ENCODE measurements around the gene CXCL1.

Gene CXCL1

DNA sequence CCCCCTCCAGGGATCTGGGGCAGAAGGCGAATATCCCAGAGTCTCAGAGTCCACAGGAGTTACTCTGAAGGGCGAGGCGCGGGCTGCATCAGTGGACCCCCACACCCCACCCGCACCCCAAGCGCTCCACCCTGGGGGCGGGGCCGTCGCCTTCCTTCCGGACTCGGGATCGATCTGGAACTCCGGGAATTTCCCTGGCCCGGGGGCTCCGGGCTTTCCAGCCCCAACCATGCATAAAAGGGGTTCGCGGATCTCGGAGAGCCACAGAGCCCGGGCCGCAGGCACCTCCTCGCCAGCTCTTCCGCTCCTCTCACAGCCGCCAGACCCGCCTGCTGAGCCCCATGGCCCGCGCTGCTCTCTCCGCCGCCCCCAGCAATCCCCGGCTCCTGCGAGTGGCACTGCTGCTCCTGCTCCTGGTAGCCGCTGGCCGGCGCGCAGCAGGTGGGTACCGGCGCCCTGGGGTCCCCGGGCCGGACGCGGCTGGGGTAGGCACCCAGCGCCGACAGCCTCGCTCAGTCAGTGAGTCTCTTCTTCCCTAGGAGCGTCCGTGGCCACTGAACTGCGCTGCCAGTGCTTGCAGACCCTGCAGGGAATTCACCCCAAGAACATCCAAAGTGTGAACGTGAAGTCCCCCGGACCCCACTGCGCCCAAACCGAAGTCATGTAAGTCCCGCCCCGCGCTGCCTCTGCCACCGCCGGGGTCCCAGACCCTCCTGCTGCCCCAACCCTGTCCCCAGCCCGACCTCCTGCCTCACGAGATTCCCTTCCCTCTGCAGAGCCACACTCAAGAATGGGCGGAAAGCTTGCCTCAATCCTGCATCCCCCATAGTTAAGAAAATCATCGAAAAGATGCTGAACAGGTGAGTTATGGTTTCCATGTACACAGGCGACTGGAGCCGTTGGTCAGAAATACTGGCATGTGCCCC lies at the start of gene CXCL1:
Gene CXCL1 (plus strand): TSS at position 264 of the 926 bp plus-strand sequence. CDS start 78 bp downstream, at position 342.
- DNase-seq (ENCODE audit: low read depth, low spot score), result no peak

- no peak for DNase-seq (ENCODE audit: low read depth, low spot score)
Measured at GRCh38 chr4:73821325-73821724, 47.9 kb upstream of the CXCL1 start.

DNA sequence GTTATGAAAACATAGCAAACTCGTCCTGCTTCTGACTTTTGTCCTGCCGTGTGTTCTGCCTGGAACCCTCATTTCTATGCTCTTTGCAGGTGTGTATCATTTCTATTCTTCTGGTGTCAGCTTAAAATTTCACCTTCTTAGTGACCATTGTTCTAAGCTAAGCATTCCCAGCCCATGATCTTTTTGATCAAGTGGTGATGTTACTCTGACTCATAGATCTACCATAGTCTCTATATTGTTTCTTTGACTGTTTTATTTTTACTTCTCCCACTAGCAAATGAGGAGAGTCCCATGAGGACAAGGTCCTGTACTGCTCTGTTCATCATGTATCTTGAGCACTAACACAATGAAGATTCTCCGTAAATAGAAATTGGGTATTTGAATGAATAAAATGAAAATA lies 46.8 kb upstream of the CXCL1 start:
- DNase-seq (ENCODE audit: low read depth, low spot score), result no peak

DNA sequence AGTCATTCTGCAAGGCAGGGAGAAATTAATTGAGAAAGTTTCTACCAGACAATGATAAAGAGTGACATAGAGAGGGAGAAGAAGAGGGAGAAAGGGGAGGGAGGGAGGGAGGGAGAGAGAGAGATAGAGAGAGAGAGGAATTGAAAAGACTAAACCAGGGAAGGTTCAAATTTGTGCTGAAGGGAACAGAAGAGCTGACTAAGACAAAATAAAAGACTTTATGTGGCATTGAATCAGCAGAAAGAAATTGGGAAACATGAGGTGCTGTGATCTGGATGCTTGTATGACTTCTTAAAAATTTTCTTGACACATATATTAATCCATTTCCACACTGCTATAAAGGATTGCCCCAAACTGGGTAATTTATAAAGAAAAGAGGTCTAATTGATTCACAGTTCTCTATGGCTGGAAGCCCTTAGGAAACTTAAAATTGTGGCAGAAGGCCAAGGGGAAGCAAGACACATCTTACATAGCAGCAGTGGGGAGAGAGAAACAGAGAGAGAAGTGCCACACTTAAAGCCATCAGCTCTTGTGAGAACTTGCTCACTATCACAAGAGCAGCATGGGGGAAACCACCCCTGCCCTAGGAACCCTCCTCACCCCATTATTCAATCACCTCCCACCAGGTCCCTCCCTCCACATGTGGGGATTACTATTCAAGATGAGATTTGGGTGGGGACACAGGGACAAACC lies 46.2 kb upstream of the CXCL1 start:
- DNase-seq (ENCODE audit: low read depth, low spot score), result no peak

GRCh38 chr4:73823760-73824159 lies 45.4 kb upstream of the CXCL1 start:
- DNase-seq (ENCODE audit: low read depth, low spot score), result no peak

DNA sequence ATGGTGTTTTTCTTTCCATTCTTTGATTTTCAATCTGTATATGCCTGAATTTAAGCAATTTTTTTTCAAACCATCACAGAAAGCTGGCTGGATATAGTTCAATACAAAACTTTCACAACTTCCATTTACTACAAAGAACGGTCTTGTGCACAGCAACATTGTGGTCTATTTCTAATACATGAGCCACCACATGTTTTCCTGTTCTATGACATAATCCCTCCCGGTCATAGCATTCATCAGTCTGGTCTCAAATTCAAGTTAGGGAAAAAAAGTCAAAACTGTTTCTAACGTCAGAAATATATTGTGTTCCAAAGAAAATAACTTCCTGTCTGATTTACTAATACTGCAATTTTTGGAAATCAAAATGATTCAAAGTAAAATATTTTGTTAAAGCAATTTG lies 40.2 kb upstream of the CXCL1 start:
- DNase-seq (ENCODE audit: low read depth, low spot score), result no peak

DNA sequence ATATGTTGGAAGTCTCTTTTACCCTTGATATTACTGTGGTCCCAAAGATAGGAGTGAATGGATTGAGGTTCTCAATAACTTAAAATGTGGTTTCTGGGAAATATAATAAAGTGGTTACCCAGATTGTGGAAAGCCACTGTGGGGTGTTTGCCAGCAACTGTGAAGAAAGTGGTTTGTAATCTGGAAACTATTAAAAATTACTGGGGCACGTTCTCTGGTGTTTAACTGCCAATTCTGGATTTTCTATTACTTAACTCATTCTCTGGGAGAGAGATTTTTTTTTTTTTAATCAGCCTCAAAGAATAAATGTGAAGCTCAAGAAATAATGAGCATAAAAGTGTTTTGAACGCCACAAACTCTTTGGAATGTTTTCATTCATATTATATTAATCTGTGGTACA lies 37.6 kb upstream of the CXCL1 start:
- DNase-seq (ENCODE audit: low read depth, low spot score), result no peak

DNA sequence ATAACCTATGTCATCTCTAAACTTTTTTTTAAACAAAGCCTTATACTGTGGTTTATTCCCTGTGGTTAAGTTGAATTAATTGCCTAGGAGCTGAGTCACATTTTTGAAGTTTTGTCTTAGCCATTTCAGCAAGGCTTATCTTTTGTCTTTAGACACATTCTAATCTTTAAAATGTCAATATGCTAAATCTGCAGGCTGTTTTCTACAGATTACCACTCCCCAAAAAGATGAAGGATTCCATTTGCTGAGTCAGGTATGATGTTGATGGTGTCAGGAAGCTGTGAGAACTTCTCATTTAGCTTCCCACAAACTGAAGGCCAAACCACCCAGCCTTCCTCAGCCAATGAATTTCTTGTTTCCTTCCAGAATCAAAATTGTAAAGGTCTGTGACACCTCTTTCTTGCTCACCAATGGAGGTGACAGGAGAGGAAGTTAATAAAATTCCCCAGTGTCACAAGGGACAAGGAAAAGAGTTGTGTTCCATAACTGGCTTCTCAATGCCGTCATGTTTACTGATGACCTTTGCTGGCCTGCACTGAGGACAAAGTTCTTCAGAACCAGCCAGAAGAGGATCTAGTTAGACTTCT lies 36.4 kb upstream of the CXCL1 start:
- DNase-seq (ENCODE audit: low read depth, low spot score), result no peak

DNA sequence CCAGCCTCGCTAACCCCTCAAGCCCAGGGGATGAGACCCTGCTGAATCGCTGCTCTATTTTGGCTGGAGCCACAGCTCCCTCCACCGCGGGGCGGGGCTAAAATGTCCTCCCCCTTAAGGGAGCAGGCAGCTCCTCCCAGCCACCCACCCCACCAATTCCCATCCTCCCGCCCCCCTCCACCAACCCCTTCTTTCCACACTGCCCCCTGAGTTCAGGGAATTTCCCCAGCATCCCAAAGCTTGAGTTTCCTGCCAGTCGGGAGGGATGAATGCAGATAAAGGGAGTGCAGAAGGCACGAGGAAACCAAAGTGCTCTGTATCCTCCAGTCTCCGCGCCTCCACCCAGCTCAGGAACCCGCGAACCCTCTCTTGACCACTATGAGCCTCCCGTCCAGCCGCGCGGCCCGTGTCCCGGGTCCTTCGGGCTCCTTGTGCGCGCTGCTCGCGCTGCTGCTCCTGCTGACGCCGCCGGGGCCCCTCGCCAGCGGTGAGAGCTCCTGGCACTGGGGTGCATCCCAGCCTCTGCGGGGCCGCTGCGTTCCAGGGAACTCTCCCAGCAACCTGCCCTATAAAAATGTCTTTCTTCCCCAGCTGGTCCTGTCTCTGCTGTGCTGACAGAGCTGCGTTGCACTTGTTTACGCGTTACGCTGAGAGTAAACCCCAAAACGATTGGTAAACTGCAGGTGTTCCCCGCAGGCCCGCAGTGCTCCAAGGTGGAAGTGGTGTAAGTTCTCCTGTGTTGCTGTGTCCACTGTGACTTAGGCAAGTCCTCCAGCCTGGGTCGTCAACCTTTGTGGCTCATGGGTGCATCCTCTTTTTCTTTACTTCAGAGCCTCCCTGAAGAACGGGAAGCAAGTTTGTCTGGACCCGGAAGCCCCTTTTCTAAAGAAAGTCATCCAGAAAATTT lies 32.6 kb upstream of the CXCL1 start, which contains the start of gene CXCL6:
Gene CXCL6 (plus strand): TSS at position 306 of the 907 bp plus-strand sequence. CDS start 73 bp downstream, at position 379.
- DNase-seq (ENCODE audit: low read depth, low spot score), result no peak

- no peak for DNase-seq (ENCODE audit: low read depth, low spot score)
Measured at GRCh38 chr4:73839071-73839470, 30.1 kb upstream of the CXCL1 start.

DNA sequence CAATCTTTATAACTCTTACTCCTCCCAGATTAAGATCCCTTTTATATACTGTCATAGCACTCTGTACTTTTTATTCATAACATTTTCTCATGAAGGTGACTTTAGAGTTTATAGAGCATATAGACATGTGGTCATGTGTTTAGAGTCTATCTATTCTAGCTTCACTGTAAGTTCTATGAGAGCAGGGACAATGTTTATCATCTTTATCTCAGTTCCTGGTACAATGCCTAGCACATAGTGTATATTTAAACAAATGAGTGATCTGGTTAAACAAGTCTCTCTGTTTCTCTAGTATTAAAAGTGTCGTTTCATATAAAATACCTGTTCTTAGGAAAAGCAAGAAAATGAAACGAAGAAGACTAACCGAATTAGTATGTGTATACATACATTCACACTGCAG lies 29.5 kb upstream of the CXCL1 start:
- no peak for DNase-seq (ENCODE audit: low read depth, low spot score)

GRCh38 chr4:73841243-73841925 lies 27.8 kb upstream of the CXCL1 start:
- DNase-seq (ENCODE audit: low read depth, low spot score), result no peak

- no peak for DNase-seq (ENCODE audit: low read depth, low spot score)
Measured at GRCh38 chr4:73842696-73843095, 26.5 kb upstream of the CXCL1 start.

DNA sequence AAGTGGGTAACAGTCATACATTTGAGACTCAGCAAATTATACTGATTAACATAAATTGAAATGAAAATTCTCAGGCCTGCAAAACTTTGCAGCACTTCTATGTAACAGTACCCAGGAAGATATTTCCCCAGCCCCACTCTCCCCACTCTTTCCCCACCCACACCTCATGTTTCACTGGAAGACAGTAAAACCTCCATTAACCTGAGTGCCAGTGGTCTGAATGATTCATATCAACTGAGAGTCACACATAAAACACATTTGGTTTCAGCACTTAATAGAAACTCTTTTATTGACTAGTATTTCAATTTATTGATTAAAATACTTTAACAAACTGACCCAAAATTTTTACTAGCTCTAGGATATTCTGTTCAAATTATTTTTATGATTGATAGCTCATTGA lies 25.8 kb upstream of the CXCL1 start:
- no peak for DNase-seq (ENCODE audit: low read depth, low spot score)

- no peak for DNase-seq (ENCODE audit: low read depth, low spot score)
Measured at GRCh38 chr4:73844345-73844744, 24.8 kb upstream of the CXCL1 start.

GRCh38 chr4:73844806-73845205 lies 24.4 kb upstream of the CXCL1 start:
- DNase-seq (ENCODE audit: low read depth, low spot score), result no peak

GRCh38 chr4:73847526-73848182 lies 21.5 kb upstream of the CXCL1 start:
- no peak for DNase-seq (ENCODE audit: low read depth, low spot score)

DNA sequence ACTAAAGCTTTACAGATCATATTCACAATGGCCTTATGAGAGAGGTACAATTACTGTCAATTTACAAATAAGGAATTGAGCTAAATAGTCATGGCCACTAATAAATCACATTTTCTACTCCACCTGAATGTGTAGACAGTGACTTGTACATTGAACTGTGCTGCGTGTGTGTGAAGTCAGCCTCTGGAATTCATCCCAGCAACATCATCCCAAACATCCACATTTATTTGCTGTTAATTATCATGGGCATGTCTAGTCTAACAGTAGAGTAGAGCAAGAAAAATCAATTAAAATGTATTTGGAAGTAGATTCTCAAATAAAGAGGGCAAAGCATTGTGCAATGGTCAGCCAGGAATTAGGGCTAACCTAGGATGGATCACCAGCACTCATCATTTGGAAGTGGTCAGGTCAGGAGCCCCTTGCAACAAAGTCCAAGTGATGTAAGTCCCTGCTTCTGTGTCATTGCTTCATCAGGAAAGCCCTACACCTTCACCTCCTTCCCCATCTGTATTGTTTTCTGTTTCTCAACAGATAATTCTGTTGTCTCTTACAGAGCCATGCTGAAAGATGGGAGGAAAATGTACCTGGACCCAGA lies 20.9 kb upstream of the CXCL1 start:
- DNase-seq (ENCODE audit: low read depth, low spot score), result no peak

- no peak for DNase-seq (ENCODE audit: low read depth, low spot score)
Measured at GRCh38 chr4:73850261-73850970, 18.8 kb upstream of the CXCL1 start.
